HUDEP-2 (cell line): Measurements from ENCODE around the gene CCL23.
"Not testable (repeated sequence)": the region's sequence is repeated elsewhere in the genome, so short reads cannot be mapped to it uniquely, and the experiment has no call there.

Experiments used
- DNase-seq, 76 experiments: peaks; one replicate each; lab custom pipeline; 2025; ENCODE audit not compliant: unreplicated experiment in 76 of 76; lab: John Stamatoyannopoulos, UW

Gene CCL23

DNA sequence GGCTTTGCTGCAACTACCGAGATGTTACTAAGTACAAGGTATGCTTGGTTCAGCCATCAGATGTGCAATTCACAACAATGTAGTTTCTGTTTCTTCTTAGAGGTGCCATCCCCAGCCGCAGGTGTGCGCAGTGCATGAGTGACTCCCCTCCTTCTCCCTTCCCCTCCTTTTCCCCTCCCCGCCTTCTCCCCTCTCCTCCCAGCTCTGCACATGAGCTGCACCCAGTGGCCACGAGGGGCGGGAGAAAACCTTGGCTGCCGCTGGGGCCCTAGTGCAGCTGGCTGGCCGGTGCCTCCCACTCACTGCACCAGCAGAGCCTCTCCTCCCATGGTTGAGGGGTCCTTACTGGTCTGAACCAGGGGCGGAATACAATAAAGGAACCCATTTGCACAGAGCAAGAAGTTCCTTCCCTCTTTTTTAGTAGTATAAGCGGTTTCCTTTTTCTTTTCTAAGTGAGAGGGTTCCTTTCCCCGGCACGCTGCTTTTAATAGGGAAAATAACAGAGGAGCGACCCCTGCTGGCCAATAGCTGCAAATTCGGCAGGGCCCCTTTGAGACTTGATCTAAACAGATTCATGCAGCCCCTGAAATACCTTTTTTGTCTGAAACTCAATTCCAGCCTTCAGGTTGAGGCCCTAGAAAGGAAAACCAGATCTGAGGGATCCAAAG lies 8.6 kb downstream of the CCL23 start:
- peak in 1 of 76 experiments; percentile 6 for DNase-seq

DNA sequence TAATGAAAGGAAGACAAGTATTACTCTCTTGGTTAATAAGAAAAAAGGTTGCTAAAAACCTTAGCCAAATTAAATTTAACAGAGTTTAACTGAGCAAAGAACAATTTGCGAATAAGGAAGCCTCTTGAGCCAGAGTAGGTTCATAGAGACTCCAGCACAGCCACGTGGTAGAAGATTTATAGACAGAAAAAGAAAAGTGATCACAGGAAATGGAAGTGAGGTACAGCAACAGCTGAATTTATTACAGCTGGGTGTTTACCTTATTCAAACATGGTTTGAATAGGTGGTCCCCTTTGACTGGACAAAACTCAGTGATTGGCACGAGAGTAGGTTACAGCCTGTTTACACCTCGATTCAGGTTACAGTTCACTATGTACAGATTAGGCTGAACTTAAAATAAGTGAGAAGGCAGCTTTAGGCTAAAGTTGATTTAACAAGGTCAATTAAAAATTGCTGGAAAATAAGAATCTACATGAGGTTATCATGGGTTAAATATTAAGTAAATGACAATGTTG lies 13.1 kb downstream of the CCL23 start:
- DNase-seq = no peak

DNA sequence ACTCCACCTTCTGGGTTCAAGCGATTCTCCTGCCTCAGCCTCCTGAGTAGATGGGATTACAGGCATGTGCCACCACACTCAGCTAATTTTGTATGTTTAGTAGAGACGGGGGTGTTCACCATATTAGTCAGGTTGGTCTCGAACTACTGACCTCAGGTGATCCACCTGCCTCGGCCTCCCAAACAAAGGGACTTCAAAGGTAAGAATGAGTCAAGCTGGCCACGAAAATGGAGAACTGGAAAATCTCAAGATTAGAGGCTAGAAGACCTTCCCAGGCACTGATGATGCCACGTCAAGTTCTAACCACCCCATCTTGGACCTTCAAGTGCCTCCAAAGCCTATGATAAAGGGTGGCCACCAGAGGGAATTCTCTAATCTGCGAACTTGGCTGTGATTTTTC lies 15.1 kb downstream of the CCL23 start:
- no peak for DNase-seq

DNA sequence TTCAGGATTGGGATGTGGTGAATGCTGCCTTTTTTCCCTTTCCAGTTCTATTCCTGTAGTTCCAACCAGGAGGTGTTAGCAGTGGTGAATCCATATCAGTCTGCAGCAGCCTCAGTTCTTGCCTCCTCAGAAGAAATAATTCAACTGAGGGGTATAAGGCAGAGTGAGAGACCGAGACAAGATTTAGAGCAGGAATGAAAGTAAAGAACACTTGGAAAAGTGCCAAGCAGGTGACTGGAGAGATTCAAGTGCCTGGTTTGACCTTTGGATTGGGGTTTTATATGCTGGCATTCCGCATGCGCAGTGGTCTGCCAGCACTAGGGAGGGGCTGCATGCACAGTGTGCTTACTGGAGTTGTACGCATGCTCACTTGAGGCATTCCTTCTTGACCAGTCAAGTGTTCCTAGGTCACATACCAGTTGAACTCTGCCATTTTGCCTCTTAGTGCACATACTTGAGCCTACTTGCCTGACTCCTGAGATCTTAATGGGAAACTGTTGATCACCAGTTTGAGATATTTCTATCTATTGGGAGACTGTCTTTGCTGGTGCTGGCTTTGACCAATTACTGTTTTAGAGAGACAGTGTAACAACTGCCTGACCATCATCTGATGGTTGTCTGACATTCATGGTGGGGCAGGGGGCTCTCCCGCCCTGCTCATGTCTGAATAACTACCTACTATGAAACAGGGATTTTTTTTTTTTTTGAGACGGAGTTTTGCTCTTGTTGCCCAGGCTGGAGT lies 15.7 kb downstream of the CCL23 start:
- no peak for DNase-seq

DNA sequence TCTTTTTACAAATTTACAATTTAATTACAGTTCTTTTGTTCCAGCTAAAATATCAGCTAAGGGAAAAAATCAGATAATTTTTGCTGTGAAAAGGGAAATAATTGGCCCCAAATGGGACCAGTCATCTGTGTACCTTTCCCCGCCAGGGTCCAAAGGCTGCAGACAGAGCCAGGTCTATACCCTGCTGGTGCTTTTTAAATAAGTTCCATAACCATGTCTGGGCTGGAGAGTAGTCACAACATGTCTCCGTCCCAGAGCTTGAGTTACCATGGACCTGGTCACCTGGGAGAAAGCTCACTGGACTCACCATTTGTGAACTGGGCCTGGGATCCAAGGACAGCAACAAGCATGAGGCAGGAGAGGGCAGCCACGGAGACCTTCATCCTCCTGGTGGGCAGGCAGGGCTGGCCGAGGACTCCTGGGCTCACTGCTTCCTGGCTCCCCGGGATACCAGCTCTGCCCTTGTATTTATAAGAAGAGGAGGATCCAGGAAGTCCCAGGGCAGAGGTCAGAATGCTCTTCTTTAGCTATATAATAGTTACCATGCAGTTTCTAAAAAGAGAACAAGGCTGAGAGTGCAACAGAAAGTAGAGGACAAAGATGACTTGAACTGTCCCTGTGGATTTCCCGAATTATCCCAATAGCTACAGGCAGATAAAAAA lies 16.5 kb downstream of the CCL23 start, which contains the start of gene CCL15:
Gene CCL15 (minus strand): TSS at position 444 of the 662 bp plus-strand sequence. CDS start 61 bp downstream, at position 383.
- no peak for DNase-seq

DNA sequence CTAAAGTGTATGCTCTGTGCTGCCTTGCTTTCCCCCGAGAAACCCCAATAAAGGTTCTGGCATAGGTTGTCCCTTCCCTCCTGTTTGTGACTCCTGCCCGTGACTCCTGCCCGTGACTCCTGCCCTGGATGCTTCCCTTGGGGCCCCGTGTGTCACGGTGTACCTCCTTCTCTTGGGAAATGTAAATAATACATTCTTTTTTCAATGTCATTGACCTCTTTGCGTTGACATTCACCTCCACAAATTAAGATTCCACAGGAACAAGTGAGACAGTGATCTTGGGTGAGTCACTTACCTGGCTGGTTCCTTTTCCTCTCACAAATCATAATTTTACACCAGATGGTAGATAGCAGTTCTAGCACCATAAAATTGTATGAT lies 17.1 kb downstream of the CCL23 start:
- DNase-seq = no peak

DNA sequence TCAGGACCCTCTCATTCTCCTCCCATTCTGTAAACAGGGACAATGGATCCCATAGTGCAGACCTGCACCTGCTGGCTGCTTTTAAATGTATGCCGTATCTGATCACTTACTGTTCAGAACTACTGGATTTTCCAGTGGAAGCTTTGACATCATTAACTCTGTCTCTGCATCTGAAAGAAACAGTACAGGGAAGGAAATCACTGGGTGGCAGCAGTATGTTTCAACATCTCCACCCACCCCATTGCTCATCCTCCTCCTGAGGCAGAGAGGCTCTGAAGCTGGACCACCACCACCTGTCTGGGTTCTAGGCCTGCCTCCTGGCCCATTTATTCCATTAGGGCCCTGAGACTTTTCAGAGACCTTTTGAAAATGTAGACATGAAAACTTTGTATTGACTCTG lies 19.0 kb downstream of the CCL23 start:
- no peak for DNase-seq

DNA sequence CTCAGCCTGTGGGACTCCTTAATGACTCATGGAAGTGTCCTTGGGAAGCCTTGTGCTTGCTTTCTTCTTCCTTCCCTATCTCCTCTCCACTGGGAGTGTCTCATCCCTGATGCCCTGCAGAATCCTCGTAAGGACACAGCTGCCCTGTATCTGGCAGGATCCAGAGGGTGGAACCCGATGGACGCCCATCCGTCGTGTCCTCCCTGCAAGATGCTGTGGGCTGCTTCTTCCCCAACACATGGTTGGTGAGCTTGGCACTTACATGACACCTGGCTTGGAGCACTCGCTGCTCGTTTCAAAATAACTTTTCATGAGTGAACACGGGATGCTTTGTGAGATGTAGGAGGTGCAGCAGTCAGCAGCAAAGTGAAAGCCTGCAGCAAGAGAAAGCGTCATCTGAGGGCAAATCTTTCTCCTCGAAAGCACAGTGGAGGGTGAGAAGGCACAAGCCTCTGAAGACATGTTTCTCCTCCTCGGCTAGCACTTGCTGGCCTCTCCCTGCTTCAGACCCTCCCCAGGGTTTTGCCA lies 19.7 kb downstream of the CCL23 start:
- no peak for DNase-seq

DNA sequence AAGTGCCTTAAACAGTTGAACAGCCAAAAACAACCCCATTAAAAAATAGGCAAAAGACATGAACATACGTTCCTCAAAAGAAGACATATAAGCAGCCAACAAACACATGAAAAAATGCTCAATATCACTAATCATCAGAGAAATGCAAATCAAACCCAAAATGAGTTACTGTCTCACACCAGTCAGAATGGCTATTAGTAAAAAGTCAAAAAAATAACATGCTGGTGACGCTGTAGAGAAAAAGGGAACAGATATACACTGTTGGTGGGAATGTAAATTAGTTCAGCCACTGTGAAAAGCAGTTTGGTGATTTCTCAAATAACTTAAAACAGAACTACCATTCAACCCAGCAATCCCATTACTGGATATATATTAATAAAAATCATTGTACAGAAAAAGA lies 22.4 kb downstream of the CCL23 start:
- not testable (repeated sequence) for DNase-seq

DNA sequence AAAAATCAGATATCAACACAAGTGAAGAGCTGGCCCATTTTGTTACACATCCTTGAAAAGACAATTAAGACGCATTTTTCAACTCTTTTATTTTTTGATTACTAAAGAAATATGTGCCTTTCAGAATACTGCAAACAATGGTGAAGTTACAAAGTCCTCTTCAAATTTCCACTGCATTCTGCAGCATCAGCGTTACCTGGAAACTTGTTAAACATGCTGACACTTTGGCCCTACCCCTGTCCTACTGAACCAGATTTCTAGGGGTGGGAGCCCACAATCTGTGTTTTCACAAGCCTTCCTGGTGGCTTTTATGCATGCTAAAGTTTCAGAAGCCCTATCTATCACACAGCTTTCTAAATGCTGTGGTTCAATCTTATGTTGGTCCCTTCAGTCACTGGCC lies 26.7 kb downstream of the CCL23 start:
- DNase-seq = no peak

DNA sequence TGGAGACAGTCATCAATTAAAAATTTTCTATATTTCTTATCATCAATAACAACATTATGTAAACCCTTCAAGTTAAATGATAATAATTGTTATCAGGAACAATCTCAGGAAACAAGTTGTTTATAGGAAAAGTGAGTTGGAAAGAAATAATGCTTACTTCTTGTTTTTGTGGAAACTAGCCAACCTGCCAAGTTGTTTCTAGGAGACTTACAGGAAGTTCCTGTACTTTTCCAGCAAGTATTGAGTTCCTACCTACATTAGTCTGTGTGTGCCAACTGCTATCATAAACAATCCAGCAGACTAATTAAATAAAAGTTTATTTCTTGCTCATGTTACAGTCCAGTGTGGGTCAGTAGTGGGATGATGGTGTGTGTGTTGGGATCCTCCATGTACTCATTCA lies 29.6 kb downstream of the CCL23 start:
- DNase-seq = no peak

DNA sequence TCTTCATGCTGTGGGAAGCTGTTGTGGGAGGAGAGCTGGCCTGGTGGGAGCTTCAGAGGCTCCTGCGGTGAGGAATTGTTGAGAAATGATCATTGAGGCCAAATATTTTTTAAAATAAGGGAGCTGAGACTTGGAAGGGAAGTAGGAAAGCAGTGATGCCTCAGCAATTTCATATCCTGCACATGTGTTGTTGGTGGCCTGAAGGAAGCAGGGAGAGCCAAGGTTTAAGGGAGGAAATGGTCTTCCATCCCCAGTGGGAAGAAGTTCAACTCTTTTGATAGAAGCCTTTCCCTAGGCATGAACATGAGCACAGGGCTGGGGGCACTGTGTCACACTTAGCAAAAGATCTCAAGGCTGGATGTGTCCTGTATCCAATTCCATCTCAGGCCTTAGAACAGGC lies 31.1 kb downstream of the CCL23 start, which contains the start of gene CCL14:
Gene CCL14 (minus strand): TSS at position 87 of the 400 bp plus-strand sequence. CDS start 80 bp downstream, at position 7.
- no peak for DNase-seq

DNA sequence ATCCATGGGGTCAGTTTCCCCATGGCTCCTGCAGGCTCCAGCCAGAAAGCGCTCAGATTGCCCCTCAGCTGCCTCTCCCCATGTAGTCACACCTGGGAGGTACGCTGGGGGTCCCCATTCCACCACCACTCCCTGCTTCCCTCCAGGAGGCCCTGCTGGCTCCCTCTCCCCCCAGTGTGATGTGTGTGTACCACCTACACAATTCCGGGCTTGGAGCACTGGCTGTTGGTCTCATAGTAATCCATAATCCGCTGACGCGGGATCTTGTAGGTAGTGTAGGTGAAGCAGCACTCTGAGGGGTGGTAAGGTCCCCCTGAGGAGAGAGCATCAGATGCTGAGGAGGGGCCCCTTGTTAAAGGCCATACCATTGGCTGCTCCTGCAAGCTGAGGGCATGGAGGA lies 33.6 kb downstream of the CCL23 start:
- no peak for DNase-seq

DNA sequence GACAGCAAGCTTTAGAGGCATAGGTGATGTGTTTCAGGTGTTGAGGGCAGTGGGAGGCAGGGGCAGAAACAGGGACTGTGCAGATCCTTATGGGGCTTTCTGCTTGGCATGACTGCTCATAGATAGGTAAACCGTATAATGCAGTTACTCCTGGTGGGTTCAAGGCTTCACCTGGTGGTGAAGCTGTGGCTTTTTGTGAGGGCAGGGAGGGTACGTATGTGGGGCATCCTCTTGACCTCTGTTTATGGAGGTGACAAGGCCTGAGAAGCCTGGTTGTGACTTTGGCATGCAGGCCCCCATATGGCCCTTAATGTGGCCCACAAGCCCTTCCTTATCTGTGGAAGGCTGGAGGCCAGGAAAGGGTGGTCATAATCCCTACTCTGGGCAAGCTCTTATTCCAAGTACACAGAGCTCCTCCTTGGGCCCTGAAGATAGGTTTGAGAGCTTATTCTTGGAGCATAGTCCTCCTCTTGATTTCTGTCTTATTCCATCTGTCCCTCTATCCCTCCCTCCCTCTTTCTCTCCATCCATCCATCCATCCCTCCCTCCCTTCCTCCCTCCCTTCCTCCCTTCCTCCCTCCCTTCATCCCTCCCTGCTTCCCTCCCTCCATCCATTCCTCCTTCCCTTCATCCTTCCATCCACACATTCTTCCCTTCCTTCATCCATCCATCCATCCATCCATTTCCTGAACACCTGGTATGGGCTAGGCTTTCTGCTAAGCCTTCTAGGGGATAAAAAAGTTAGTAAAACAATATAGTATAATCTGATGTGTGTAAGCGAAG lies 35.2 kb downstream of the CCL23 start:
- no peak for DNase-seq

DNA sequence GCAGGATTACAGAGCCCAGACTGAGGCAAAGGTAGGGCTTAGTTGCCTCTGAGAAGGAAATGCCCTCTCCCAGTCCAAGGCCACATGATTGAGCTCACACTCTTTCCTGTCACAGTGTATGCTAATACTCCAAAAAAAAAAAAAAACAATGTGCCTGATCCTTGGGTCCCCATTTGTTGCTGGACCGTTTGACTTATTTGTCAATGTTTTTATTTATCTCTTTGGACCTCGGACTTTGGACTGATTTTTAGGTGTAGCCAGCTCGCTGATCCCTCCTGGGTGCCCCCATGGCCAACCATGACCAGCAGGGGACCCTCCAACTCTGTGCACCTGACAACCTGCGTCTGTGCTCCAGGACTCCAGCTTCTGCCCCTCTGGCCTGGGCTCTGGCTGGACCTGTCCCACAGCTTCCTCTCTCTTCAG lies 35.9 kb downstream of the CCL23 start:
- peak in 8 of 76 experiments; percentile 2 to 22 (median 7) for DNase-seq

DNA sequence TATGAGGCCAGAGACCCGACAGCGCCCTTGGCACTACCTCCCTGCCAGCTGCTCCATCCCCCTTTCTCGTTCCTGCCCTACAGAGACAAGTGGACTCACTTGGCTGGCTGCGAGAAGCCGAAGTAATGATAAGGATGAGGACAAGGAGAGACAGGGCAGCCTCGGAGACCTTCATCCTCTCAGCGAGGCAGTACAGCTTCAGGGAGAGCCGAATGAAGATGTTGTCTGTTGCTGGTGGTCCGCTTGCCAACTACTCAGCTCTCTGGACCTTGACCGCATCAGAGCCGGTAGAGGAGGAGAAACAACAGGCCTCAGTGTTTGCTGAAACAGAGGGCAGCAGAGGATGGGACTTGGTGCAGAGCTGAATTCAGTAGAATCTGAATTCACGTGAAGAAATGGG lies 36.5 kb downstream of the CCL23 start, which contains the start of gene CCL16:
Gene CCL16 (minus strand): TSS at position 252 of the 400 bp plus-strand sequence. CDS start 77 bp downstream, at position 175.
- DNase-seq = no peak

DNA sequence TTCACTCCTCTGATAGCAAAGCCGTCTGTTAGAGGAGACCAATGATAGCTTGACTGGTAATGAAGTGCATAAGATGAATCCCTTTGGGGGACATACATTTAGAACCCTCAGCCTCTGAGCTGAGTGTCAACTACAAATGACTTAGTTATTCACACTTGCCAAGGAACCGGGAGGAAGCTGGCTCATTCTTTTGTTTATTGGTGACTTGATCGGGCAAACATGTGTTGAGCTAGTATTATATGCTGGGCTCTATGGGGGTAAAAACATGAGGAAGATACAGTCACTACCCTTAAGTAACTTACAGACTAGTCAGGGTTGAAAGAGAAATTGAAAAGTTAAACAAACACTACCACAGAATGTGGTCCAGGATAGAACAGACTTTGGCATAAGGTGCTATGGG lies 39.4 kb downstream of the CCL23 start:
- no peak for DNase-seq

DNA sequence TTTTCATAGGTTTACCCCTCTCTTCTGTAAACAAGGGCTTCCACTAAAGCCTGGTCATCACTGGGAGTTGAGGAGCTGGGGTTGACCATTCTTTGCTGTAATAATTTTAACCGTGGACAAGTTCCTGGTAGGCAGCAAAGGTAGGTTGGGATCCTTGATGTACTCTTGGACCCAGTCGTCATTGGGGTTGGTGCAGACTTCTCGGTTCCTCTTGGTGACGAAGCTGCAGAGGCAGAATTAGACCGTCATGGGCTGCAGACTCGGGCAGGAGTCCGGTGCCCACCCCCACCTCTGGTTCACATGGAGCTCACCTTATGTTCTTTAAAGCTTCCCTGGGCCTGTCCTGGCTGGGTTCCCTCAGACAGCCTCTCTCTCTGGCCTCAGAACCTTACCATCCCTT lies 40.3 kb downstream of the CCL23 start:
- DNase-seq = no peak

DNA sequence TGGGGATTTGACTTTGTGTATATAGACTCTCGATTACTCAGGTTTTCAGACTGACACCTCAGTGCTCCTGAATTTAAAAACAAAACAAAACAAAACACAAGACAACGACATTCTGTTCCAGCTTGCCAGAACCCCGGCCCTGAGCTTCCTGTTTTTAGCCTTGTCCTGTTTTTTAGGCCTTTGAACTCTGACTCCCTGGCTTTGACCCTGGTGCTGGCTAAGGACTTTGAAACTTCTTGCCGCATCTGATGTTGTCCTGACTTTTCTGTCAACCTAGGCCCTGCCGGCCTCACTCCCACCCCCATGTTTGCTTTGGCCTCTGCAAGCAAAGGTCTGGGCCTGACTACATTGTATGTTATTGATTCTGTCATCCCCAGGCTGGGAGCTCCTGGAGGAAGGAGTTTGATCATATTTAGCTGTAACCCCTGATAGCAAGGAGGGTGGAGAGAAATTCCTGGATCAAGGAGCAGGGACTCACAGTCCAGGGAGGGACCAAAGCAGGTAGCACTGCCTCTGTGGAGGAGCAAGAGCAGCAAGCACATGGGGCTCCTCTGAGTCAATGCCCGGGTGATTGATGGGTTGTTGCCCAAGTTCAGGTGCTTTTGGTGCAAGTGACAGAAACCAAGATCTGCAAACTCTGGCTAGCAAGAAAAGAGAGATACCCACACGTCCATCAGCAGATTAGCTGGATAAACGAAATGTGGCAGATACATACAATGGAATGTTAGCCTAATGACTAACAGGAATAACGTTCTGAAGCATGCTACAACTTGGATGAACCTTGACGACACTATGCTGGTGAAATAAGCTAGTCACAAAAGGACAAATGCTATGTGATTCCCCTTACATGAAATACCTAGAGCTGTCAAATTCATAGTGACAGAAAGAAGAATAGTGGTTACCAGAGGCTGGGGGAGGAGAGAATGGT lies 44.2 kb downstream of the CCL23 start:
- no peak for DNase-seq
